ENCODE results near the gene PANX1. TPM values are rescaled to one million over a fixed set of nuclear protein-coding genes. Genes with fewer than 3 reads are reported as not detected.

PANX1 gene
- total and polyA plus RNA-seq, 12 donors, result 3.3 to 40.5 (median 16.8) TPM

- 81 to 88% (median 85%) methylated on average over 7 of the region's 7 CpGs for WGBS, 4 donors
- Histone ChIP-seq H3K4me1 (replicated peaks in 1 of 2) (peaks cover 3 to 37% of the 10 kb centered on the region in 2 donors), H3K36me3 (replicated peaks in 1 of 2) (no peaks in the 10 kb centered on the region), H3K27ac (peak overlapping the region in 2 of 5 donors; percentile 19 to 65), H3K27me3 (no peaks in the 10 kb centered on the region), H3K9me3 (replicated peaks in 1 of 3) (no peaks in the 10 kb centered on the region), H3K4me3 (no peak overlapping the region)
- no peak for DNase-seq
- TF ChIP-seq POLR2A (IDR thresholded peaks at IDR 0.05), result no peak
- no peak for TF ChIP-seq CTCF (IDR thresholded peaks at IDR 0.05)
- intact Hi-C loops (cut with DNase I), result no loop called here
Measured at GRCh38 chr11:94142308-94143281, 14.0 kb downstream of the PANX1 start.

- DNase-seq, result no peak
- Histone ChIP-seq H3K36me3 (replicated peaks in 1 of 2) (no peaks in the 10 kb centered on the region), H3K4me3 (no peak overlapping the region), H3K4me1 (replicated peaks in 1 of 2) (peaks cover 3 to 40% of the 10 kb centered on the region in 2 donors), H3K9me3 (replicated peaks in 1 of 3) (no peaks in the 10 kb centered on the region), H3K27ac (no peak overlapping the region), H3K27me3 (no peaks in the 10 kb centered on the region)
- WGBS, 4 donors, result 89 to 92% (median 91%) methylated on average over 3 of the region's 3 CpGs
- TF ChIP-seq POLR2A (IDR thresholded peaks at IDR 0.05) (no peak), CTCF (IDR thresholded peaks at IDR 0.05) (no peak)
- intact Hi-C loops (cut with DNase I), result no loop called here
Measured at GRCh38 chr11:94144216-94144615, 15.6 kb downstream of the PANX1 start.

- WGBS, 4 donors, result 90 to 100% (median 98%) methylated on average over 1 of the region's 1 CpG
- no peaks in the 10 kb centered on the region for H3K9me3 ChIP-seq (replicated peaks in 1 of 3)
- no peak for TF ChIP-seq POLR2A (IDR thresholded peaks at IDR 0.05)
- TF ChIP-seq CTCF (IDR thresholded peaks at IDR 0.05), result no peak
Measured at GRCh38 chr11:94144664-94145063, 16.0 kb downstream of the PANX1 start.

GRCh38 chr11:94145431-94145830 is 16.8 kb downstream of the PANX1 start:
- Histone ChIP-seq H3K4me1 (replicated peaks in 1 of 2) (peaks cover 3 to 46% of the 10 kb centered on the region in 2 donors), H3K27ac (no peak overlapping the region), H3K36me3 (replicated peaks in 1 of 2) (no peaks in the 10 kb centered on the region), H3K27me3 (no peaks in the 10 kb centered on the region), H3K9me3 (replicated peaks in 1 of 3) (no peaks in the 10 kb centered on the region), H3K4me3 (no peak overlapping the region)
- intact Hi-C loops (cut with DNase I), result no loop called here
- DNase-seq, result no peak
- TF ChIP-seq CTCF (IDR thresholded peaks at IDR 0.05) (no peak), POLR2A (IDR thresholded peaks at IDR 0.05) (no peak)
- 72 to 86% (median 80%) methylated on average over 2 of the region's 2 CpGs for WGBS, 4 donors

More at GRCh38 chr11:94144664-94145063, 16.0 kb downstream of the PANX1 start:
- Histone ChIP-seq H3K27ac (no peak overlapping the region), H3K4me3 (no peak overlapping the region), H3K4me1 (replicated peaks in 1 of 2) (peaks cover 3 to 45% of the 10 kb centered on the region in 2 donors), H3K36me3 (replicated peaks in 1 of 2) (no peaks in the 10 kb centered on the region), H3K27me3 (no peaks in the 10 kb centered on the region)
- intact Hi-C loops (cut with DNase I), result no loop called here
- no peak for DNase-seq

All from adrenal gland (tissue), 12 donors.